Measurements from ENCODE around the gene CORO2B. TPM values are rescaled to one million over a fixed set of nuclear protein-coding genes. Genes with fewer than 3 reads are reported as not detected.

The CORO2B gene
- total and polyA plus RNA-seq, 2 of the 13 experiments (the other 11 are each of a cell fraction or from before 2014, with no cell fraction given), result 0.35 to 0.63 TPM

GRCh38 chr15:68700455-68701123, 121.8 kb downstream of the CORO2B start:
- no peaks in the 10 kb centered on the region for H3K9me3 ChIP-seq (ENCODE audit: low read length)
- WGBS (ENCODE audit: low lambda C conversion rate), result 41% methylated on average over 16 of the region's 19 CpGs
- H3K4me2 ChIP-seq (ENCODE audit: low read depth, low read length), result no peak overlapping the region
- DNase-seq (ENCODE audit: low spot score) (no peak), ATAC-seq (no peak), FAIRE-seq (no peak)
- ChIA-PET CTCF (ENCODE audit: low intra/inter-chr PET ratio, low total read pairs) (no interaction called here), POLR2A (no interaction called here)
- peaks cover 0 to 6% of the 10 kb centered on the region in 2 experiments; a peak in 1 of 5 replicates for H3K27me3 ChIP-seq (ENCODE audit: control insufficient read depth in 1 of 2, insufficient read depth in 2 of 2, low read length in 2 of 2)
- TF ChIP-seq ZNF251 (CRISPR knock-in tag; IDR thresholded peaks at IDR 0.05) (no peak), ZNF782 (CRISPR knock-in tag; IDR thresholded peaks at IDR 0.05; ENCODE audit: borderline replicate concordance) (no peak), DNMT3B (CRISPR knock-in tag; conservative IDR thresholded peaks at IDR 0.05) (no peak), KLF13 (CRISPR knock-in tag; IDR thresholded peaks at IDR 0.05) (no peak), NFRKB (IDR thresholded peaks at IDR 0.05) (no peak), RXRB (CRISPR knock-in tag; IDR thresholded peaks at IDR 0.05; ENCODE audit: borderline replicate concordance) (no peak), SNAPC2 (CRISPR knock-in tag; IDR thresholded peaks at IDR 0.05) (no peak), RARA (CRISPR knock-in tag; IDR thresholded peaks at IDR 0.05) (no peak), ELF4 (CRISPR knock-in tag; IDR thresholded peaks at IDR 0.05; ENCODE audit: borderline replicate concordance) (no peak), DNMT1 (CRISPR knock-in tag; IDR thresholded peaks at IDR 0.05) (no peak), NBN (conservative IDR thresholded peaks at IDR 0.05) (no peak), MTERF4 (CRISPR knock-in tag; IDR thresholded peaks at IDR 0.05) (no peak), ZIK1 (CRISPR knock-in tag; IDR thresholded peaks at IDR 0.05; ENCODE audit: borderline replicate concordance, low read depth) (no peak), PHF21A (CRISPR knock-in tag; IDR thresholded peaks at IDR 0.05) (no peak)
- in situ Hi-C loops (cut with HindIII; ENCODE audit: extremely low pct_ligation_motif_present, low pct_unique_long_range_greater_than_20kb), result no loop called here
- no peaks in the 10 kb centered on the region for H3K4me1 ChIP-seq (ENCODE audit: insufficient read depth, low read length)
- H2AFZ ChIP-seq (ENCODE audit: low read length), result no peak overlapping the region
- BruUV-seq (replicated peaks), result no TSS peak
- no peak overlapping the region for H3K27ac ChIP-seq (ENCODE audit: extremely low read length, insufficient read depth, low read length)
- H3K36me3 ChIP-seq (replicated peaks in 1 of 2; ENCODE audit: control insufficient read depth in 1 of 2, insufficient read depth in 2 of 2, low read length in 2 of 2), result no peaks in the 10 kb centered on the region
- H3K79me2 ChIP-seq (ENCODE audit: insufficient read depth, low read length), result no peaks in the 10 kb centered on the region
- no peak overlapping the region for H3K9ac ChIP-seq (ENCODE audit: insufficient read depth, low read depth, low read length)
- intact Hi-C loops (cut with micrococcal nuclease; ENCODE audit: unreplicated experiment), result no loop called here
- no peaks in the 10 kb centered on the region for H4K20me1 ChIP-seq (ENCODE audit: insufficient read depth, low read length)
- no peak overlapping the region for H3K4me3 ChIP-seq (replicated peaks in 1 of 3; ENCODE audit: insufficient read depth in 1 of 3, low read depth in 2 of 3, low read length in 3 of 3)

All from HepG2 (cell line).